Measurements from ENCODE around the gene RPS21.

GRCh38 chr20:62368976-62369814 is 17.7 kb upstream of the RPS21 start:
- TF ChIP-seq CTCF (IDR thresholded peaks at IDR 0.05 in 4 of 5, conservative IDR thresholded peaks at IDR 0.05 in 1 of 5) (peak in 3 of 5 experiments; percentile 0 to 61 (median 43)), POLR2A (IDR thresholded peaks at IDR 0.05) (no peak)

Measured in gastrocnemius medialis (tissue), 4 donors.